ENCODE data around the gene CYGB.
A peak's percentile ranks its signal among the peaks of the same experiment; 100 is the strongest.

Gene CYGB

DNA sequence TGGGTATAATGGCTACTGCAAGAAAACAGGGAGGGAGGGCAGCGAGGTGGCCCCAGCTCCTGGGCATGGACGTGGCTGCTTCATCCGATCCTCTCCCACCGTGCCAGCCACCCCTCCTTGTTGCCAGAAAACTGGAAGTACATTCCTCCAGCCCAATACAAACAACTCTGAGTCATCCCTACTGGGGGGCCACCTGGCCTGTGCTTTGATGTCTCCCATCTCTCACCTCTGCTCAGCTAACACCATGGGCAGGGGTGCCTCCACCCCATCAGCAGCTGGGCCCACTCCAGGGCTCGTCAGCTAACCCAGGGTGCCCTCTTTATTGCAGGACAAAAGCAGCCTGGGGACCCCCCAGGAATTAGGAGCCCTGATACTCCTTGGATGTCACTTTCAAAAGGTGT is 38.2 kb downstream of the CYGB start (continued):
- TF ChIP-seq, protein P1, sequence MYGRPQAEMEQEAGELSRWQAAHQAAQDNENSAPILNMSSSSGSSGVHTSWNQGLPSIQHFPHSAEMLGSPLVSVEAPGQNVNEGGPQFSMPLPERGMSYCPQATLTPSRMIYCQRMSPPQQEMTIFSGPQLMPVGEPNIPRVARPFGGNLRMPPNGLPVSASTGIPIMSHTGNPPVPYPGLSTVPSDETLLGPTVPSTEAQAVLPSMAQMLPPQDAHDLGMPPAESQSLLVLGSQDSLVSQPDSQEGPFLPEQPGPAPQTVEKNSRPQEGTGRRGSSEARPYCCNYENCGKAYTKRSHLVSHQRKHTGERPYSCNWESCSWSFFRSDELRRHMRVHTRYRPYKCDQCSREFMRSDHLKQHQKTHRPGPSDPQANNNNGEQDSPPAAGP (tag by site-specific recombination; IDR thresholded peaks at IDR 0.05): peak; percentile 53; the same call in 1 of the 2 replicates
- no peak for TF ChIP-seq ZNF747 (tag by site-specific recombination; IDR thresholded peaks at IDR 0.05)
- no peak for TF ChIP-seq TCF7L2 (IDR thresholded peaks at IDR 0.05; ENCODE audit: borderline replicate concordance, low read depth, low read length)
- no peak for TF ChIP-seq ZNF658 (tag by site-specific recombination; IDR thresholded peaks at IDR 0.05)
- no peak for TF ChIP-seq ZNF664 (tag by site-specific recombination; IDR thresholded peaks at IDR 0.05)
- TF ChIP-seq, protein P2, sequence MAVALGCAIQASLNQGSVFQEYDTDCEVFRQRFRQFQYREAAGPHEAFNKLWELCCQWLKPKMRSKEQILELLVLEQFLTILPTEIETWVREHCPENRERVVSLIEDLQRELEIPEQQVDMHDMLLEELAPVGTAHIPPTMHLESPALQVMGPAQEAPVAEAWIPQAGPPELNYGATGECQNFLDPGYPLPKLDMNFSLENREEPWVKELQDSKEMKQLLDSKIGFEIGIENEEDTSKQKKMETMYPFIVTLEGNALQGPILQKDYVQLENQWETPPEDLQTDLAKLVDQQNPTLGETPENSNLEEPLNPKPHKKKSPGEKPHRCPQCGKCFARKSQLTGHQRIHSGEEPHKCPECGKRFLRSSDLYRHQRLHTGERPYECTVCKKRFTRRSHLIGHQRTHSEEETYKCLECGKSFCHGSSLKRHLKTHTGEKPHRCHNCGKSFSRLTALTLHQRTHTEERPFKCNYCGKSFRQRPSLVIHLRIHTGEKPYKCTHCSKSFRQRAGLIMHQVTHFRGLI (tag by site-specific recombination; IDR thresholded peaks at IDR 0.05): no peak
- peak; percentile 98 for TF ChIP-seq GLIS1 (tag by site-specific recombination; IDR thresholded peaks at IDR 0.05)
- TF ChIP-seq TRIM28 (IDR thresholded peaks at IDR 0.05; ENCODE audit: borderline replicate concordance, low read length): no peak
- TF ChIP-seq, protein P3, sequence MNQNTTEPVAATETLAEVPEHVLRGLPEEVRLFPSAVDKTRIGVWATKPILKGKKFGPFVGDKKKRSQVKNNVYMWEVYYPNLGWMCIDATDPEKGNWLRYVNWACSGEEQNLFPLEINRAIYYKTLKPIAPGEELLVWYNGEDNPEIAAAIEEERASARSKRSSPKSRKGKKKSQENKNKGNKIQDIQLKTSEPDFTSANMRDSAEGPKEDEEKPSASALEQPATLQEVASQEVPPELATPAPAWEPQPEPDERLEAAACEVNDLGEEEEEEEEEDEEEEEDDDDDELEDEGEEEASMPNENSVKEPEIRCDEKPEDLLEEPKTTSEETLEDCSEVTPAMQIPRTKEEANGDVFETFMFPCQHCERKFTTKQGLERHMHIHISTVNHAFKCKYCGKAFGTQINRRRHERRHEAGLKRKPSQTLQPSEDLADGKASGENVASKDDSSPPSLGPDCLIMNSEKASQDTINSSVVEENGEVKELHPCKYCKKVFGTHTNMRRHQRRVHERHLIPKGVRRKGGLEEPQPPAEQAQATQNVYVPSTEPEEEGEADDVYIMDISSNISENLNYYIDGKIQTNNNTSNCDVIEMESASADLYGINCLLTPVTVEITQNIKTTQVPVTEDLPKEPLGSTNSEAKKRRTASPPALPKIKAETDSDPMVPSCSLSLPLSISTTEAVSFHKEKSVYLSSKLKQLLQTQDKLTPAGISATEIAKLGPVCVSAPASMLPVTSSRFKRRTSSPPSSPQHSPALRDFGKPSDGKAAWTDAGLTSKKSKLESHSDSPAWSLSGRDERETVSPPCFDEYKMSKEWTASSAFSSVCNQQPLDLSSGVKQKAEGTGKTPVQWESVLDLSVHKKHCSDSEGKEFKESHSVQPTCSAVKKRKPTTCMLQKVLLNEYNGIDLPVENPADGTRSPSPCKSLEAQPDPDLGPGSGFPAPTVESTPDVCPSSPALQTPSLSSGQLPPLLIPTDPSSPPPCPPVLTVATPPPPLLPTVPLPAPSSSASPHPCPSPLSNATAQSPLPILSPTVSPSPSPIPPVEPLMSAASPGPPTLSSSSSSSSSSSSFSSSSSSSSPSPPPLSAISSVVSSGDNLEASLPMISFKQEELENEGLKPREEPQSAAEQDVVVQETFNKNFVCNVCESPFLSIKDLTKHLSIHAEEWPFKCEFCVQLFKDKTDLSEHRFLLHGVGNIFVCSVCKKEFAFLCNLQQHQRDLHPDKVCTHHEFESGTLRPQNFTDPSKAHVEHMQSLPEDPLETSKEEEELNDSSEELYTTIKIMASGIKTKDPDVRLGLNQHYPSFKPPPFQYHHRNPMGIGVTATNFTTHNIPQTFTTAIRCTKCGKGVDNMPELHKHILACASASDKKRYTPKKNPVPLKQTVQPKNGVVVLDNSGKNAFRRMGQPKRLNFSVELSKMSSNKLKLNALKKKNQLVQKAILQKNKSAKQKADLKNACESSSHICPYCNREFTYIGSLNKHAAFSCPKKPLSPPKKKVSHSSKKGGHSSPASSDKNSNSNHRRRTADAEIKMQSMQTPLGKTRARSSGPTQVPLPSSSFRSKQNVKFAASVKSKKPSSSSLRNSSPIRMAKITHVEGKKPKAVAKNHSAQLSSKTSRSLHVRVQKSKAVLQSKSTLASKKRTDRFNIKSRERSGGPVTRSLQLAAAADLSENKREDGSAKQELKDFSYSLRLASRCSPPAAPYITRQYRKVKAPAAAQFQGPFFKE (tag by site-specific recombination; IDR thresholded peaks at IDR 0.05; ENCODE audit: borderline replicate concordance): no peak
- TF ChIP-seq ZNF19 (tag by site-specific recombination; IDR thresholded peaks at IDR 0.05; ENCODE audit: low read depth): no peak
- TF ChIP-seq ZNF366 (tag by site-specific recombination; conservative IDR thresholded peaks at IDR 0.05): peak; percentile 41
- TF ChIP-seq ZSCAN16 (tag by site-specific recombination; IDR thresholded peaks at IDR 0.05): no peak
- no peak for TF ChIP-seq ZNF2 (tag by site-specific recombination; IDR thresholded peaks at IDR 0.05)
- TF ChIP-seq ZNF274 (IDR thresholded peaks at IDR 0.05; ENCODE audit: low read length): no peak
- no peak for TF ChIP-seq ZNF274 (tag by site-specific recombination; IDR thresholded peaks at IDR 0.05; ENCODE audit: borderline replicate concordance)
- no peak for TF ChIP-seq SP7 (tag by site-specific recombination; IDR thresholded peaks at IDR 0.05)
- no peak for TF ChIP-seq ZNF600 (tag by site-specific recombination; IDR thresholded peaks at IDR 0.05)
- no peak for TF ChIP-seq ZNF184 (tag by site-specific recombination; IDR thresholded peaks at IDR 0.05)
- TF ChIP-seq, protein P4, sequence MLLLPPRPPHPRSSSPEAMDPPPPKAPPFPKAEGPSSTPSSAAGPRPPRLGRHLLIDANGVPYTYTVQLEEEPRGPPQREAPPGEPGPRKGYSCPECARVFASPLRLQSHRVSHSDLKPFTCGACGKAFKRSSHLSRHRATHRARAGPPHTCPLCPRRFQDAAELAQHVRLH (tag by site-specific recombination; IDR thresholded peaks at IDR 0.05): no peak
- TF ChIP-seq ZNF48 (tag by site-specific recombination; IDR thresholded peaks at IDR 0.05): no peak
- no peak for TF ChIP-seq IKZF3 (tag by site-specific recombination; IDR thresholded peaks at IDR 0.05)
- TF ChIP-seq KLF8 (tag by site-specific recombination; IDR thresholded peaks at IDR 0.05): 0 out of 2 replicates have a peak, but pooled peaks have one; percentile 16
- no peak for TF ChIP-seq HOXC10 (CRISPR knock-in tag; IDR thresholded peaks at IDR 0.05)
- TF ChIP-seq, protein P5, sequence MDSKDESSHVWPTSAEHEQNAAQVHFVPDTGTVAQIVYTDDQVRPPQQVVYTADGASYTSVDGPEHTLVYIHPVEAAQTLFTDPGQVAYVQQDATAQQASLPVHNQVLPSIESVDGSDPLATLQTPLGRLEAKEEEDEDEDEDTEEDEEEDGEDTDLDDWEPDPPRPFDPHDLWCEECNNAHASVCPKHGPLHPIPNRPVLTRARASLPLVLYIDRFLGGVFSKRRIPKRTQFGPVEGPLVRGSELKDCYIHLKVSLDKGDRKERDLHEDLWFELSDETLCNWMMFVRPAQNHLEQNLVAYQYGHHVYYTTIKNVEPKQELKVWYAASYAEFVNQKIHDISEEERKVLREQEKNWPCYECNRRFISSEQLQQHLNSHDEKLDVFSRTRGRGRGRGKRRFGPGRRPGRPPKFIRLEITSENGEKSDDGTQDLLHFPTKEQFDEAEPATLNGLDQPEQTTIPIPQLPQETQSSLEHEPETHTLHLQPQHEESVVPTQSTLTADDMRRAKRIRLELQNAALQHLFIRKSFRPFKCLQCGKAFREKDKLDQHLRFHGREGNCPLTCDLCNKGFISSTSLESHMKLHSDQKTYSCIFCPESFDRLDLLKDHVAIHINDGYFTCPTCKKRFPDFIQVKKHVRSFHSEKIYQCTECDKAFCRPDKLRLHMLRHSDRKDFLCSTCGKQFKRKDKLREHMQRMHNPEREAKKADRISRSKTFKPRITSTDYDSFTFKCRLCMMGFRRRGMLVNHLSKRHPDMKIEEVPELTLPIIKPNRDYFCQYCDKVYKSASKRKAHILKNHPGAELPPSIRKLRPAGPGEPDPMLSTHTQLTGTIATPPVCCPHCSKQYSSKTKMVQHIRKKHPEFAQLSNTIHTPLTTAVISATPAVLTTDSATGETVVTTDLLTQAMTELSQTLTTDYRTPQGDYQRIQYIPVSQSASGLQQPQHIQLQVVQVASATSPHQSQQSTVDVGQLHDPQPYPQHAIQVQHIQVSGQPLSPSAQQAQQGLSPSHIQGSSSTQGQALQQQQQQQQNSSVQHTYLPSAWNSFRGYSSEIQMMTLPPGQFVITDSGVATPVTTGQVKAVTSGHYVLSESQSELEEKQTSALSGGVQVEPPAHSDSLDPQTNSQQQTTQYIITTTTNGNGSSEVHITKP (tag by site-specific recombination; IDR thresholded peaks at IDR 0.05): peak; percentile 42; the same call in 1 of the 2 replicates
- no peak for TF ChIP-seq REPIN1 (tag by site-specific recombination; IDR thresholded peaks at IDR 0.05; ENCODE audit: low read depth)
- TF ChIP-seq KLF16 (tag by site-specific recombination; IDR thresholded peaks at IDR 0.05): no peak
- TF ChIP-seq ZNF558 (tag by site-specific recombination; IDR thresholded peaks at IDR 0.05): no peak
- no peak for TF ChIP-seq ZNF544 (tag by site-specific recombination; IDR thresholded peaks at IDR 0.05)
